ENCODE data around the gene DCANP1. TPM values are rescaled to one million over a fixed set of nuclear protein-coding genes. Genes with fewer than 3 reads are reported as not detected.

DCANP1 gene
- total RNA-seq, 8 experiments from 2014 or later = 0.08 to 0.10 (median 0.09) TPM; not detected in 4

DNA sequence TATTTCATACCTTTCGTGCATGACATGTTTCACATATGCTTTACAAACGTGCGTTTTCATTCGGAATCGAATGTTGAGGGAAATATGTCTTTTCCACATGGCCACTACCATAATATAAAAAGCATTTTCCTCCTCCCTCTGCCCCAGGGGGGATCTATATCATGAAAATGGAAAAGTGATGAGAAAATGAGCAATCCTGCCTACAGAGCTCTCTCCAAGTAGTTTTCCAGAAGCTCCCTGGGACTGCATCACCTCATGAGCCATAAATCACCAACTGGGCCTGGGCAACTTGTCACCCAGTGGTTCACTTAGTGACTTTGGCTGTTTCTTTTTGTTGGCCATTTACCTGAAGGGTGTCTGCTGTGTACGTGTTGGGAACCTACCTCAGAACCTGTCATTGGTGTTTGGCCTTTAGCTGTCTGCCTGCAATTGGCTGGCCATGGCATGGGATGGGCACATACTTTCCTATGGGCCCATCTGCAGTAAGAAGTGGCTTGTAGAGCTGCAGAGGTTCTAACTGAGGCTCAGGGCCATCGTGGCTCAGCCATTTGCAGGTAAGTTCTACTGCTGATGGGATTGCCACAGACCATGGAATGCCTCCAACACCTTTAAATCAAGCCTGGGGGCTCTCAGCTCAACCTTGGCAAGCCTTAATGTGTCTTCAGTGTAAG, 14.5 kb upstream of the DCANP1 start:
- ATAC-seq (replicated peaks in 6 of 8) = peak in 5 of 8 experiments; percentile 37 to 68 (median 57)
- peaks cover 4 to 17% of the 10 kb centered on the region in 2 donors for H3K4me1 ChIP-seq (replicated peaks in 1 of 2)
- 30 to 77% (median 51%) methylated on average over 3 to 7 of the region's 7 CpGs for WGBS, 10 experiments
- in situ Hi-C loops (cut with MboI; ENCODE audit: low pct_unique_long_range_greater_than_20kb in 2 of 9, low sequenced_read_pairs in 9 of 9, unreplicated experiment in 9 of 9) = loop anchor here (5.0 to 25.0 kb wide), 6 partner anchors 91 to 376 kb away; partner anchors contain the start of gene SLC25A48 (in 4 of the 9)
- no peak overlapping the region for H3K4me3 ChIP-seq
- H3K27ac ChIP-seq = no peak overlapping the region

DNA sequence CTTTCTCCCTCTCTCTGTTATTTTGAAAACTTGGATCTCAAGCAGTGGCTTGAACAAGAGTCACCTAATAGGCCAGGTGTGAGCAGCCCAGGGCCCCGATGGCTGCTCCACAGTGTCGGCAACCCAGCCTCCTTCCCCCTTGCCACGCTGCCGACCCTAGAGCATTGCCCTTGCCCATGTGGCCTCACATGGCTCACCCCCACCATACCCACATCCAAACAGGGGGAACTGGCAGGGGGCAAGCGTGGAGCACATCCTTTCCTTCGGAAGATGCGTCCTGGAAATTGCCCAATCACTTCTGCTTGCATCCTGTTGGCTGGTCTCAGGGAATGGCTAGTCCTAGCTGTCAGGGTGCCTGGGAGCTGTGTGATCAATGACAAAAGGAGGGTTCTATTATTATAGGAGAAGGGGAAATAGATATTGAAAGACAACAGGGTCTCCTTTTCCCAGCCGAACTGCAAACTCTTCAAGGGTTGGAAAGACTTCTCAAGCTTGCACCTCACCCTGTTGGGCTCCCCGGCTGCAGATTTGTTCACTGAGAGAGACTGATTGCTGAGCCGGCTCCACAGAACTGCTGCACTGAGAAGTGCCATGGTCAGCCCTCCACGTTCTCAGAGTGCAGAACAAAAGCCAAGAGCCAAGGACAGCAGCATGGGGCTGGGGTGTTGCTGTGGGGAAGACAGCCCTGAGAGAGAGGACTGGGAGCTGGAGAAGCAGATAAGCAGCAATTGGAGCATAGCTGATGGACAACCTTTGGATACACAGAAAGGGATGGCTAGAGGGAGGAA, 13.3 kb upstream of the DCANP1 start:
- Histone ChIP-seq H3K27ac (no peak overlapping the region), H3K4me1 (replicated peaks in 1 of 2) (peaks cover 0 to 13% of the 10 kb centered on the region in 2 donors), H3K4me3 (no peak overlapping the region)
- in situ Hi-C loops (cut with MboI; ENCODE audit: low pct_unique_long_range_greater_than_20kb in 2 of 9, low sequenced_read_pairs in 9 of 9, unreplicated experiment in 9 of 9) = loop anchor here (5.0 to 25.0 kb wide), 6 partner anchors 92 to 377 kb away; partner anchors contain the start of gene SLC25A48 (in 4 of the 9)
- no peak for ATAC-seq (replicated peaks in 6 of 8)
- 30 to 80% (median 56%) methylated on average over 1 to 9 of the region's 11 CpGs; no CpG with 5 or more reads in 1 of the 10 experiments for WGBS, 10 experiments

DNA sequence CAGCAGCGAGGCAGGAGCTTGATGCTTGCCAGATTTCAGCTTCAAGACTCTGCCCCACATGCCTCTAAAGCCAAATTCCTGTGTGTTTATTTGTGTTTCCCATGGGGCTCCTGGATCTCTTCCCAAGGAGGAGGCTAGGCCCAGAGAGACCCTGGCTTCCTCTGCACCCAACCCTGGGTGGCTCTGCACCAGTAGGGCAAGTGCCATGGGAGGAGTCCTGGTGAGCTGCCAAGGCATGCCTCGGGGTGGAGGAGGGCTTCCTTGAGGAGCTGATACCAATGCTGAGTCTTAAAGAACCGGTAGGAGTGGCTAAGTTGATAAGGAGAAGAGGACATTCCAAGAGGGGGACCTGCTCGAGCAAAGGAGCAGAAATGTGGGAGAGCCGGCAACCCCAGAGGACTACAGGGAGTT, 11.8 kb upstream of the DCANP1 start:
- Histone ChIP-seq H3K27ac (no peak overlapping the region), H3K4me1 (replicated peaks in 1 of 2) (peaks cover 0 to 13% of the 10 kb centered on the region in 2 donors), H3K4me3 (no peak overlapping the region)
- in situ Hi-C loops (cut with MboI; ENCODE audit: low pct_unique_long_range_greater_than_20kb in 2 of 9, low sequenced_read_pairs in 9 of 9, unreplicated experiment in 9 of 9) = loop anchor here in 5 of 9 experiments (25.0 kb wide), 2 partner anchors 278 to 378 kb away; partner anchors contain the start of gene SLC25A48 (in 2 of the 5)
- peak in 3 of 8 experiments; percentile 17 to 23 (median 18) for ATAC-seq (replicated peaks in 6 of 8)
- 0 to 100% (median 54%) methylated on average over 1 to 3 of the region's 5 CpGs; no CpG with 5 or more reads in 5 of the 10 experiments for WGBS, 10 experiments

DNA sequence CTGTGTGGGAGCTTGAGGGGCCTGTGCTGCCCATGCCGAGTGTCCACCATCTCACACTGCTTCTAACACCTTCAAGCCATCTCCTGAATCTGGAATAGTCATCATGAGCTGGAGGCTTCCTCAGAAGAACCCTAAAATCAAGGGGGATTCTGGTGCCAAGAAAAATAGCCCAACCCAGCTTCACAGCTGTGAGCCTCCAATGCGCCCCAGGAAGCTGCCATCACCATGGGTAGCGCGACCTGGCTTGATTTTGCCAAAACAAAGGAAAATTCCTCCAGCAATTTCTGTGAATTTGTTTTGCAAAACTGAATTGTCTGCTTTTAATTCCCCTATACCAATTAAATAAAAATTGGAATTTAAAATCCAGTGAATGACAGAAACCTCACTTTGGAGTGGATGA, 11.2 kb upstream of the DCANP1 start:
- in situ Hi-C loops (cut with MboI; ENCODE audit: low pct_unique_long_range_greater_than_20kb in 2 of 9, low sequenced_read_pairs in 9 of 9, unreplicated experiment in 9 of 9) = loop anchor here in 5 of 9 experiments (25.0 kb wide), 2 partner anchors 279 to 379 kb away; partner anchors contain the start of gene SLC25A48 (in 2 of the 5)
- 92 to 100% (median 93%) methylated on average over 1 to 4 of the region's 4 CpGs; no CpG with 5 or more reads in 6 of the 10 experiments for WGBS, 10 experiments

DNA sequence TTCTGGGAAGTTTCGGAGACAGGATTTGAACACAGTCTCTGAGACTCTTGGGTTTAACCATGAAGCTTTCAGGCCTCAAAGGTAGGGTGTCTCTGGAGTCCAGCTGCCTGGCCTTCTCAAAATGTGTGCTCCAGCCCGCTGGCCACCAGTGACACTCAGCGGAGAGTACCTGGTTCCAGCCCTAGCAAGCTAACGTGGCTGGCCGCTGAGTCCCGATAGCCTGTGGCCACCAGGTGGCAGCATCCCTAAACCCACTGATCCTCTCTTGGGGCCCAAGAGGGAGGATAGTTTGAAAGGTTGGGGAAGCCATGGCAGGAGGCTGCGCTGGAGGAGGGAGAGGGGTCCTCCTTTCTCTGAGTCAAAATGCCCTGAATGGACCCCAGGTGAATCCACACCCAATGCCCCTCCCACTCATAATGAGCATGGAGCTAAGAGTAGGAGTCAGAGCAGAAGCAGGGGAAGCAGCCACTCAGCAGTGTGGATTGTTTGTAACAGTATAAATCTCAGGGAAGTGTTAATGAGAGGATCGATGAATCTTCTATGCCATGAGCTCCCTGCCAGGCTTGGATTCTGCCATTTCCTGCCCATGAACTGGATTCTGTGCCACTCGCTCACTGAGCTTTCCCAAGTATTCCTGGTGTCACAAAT, 10.4 kb upstream of the DCANP1 start:
- Histone ChIP-seq H3K27ac (no peak overlapping the region), H3K4me3 (no peak overlapping the region), H3K4me1 (replicated peaks in 1 of 2) (peaks cover 0 to 13% of the 10 kb centered on the region in 2 donors)
- in situ Hi-C loops (cut with MboI; ENCODE audit: low pct_unique_long_range_greater_than_20kb in 2 of 9, low sequenced_read_pairs in 9 of 9, unreplicated experiment in 9 of 9) = loop anchor here in 5 of 9 experiments (25.0 kb wide), 2 partner anchors 280 to 380 kb away; partner anchors contain the start of gene SLC25A48 (in 2 of the 5)
- 17 to 100% (median 45%) methylated on average over 1 to 8 of the region's 9 CpGs; no CpG with 5 or more reads in 1 of the 10 experiments for WGBS, 10 experiments
- ATAC-seq (replicated peaks in 6 of 8) = peak; percentile 30 to 90 (median 57)

More for the DNA sequence above, 11.2 kb upstream of the DCANP1 start:
- no peak for ATAC-seq (replicated peaks in 6 of 8)
- H3K4me1 ChIP-seq (replicated peaks in 1 of 2) = peaks cover 0 to 13% of the 10 kb centered on the region in 2 donors
- no peak overlapping the region for H3K27ac ChIP-seq
- H3K4me3 ChIP-seq = no peak overlapping the region

DNA sequence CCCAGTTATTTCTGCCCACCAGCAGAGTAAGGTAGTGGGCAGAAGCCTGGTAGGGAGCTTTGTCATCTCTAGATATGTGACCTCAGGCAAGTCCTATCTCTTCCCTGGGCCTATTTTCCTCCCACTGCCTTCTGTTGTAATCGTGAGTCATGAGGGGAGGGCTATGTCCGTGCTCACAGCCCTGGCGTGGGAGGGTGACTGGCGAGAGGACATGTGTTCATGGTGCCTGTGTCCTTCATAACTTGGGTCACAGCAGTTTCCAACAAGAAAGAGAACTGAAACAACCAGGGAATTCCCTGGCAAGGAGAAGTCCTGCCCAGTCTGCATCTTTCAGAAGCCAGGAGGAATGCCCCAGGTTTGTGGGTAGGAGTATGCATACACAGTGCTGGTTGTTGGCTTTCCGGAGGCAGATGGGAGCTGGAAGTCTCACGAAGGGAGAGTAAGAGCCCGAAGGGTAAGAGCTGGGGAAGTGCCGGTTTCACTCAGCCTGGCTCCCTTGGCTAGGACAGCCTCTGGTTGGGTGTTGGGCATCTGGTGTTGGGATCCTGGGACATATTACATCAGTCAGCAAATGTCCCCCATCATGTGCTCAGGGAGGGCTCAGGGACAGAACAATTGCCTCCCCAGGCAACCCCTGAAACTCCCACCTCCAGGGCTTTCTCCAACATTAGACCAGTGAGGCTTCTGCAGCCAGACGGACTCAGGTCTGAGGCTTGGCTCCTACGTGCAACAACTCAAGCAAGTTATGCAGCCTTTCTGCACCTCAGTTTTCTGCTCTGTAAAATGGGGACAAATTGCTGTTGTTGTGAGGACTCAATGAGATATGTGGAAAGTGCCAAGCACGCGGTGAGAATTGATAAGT, 9.3 kb upstream of the DCANP1 start:
- Histone ChIP-seq H3K27ac (no peak overlapping the region), H3K4me3 (no peak overlapping the region), H3K4me1 (replicated peaks in 1 of 2) (peaks cover 0 to 10% of the 10 kb centered on the region in 2 donors)
- in situ Hi-C loops (cut with MboI; ENCODE audit: low pct_unique_long_range_greater_than_20kb in 2 of 9, low sequenced_read_pairs in 9 of 9, unreplicated experiment in 9 of 9) = loop anchor here in 5 of 9 experiments (25.0 kb wide), 2 partner anchors 281 to 381 kb away; partner anchors contain the start of gene SLC25A48 (in 2 of the 5)
- peak in 4 of 8 experiments; percentile 28 to 81 (median 60) for ATAC-seq (replicated peaks in 6 of 8)
- WGBS, 10 experiments = 50 to 100% (median 83%) methylated on average over 1 to 11 of the region's 12 CpGs; no CpG with 5 or more reads in 2 of the 10 experiments

DNA sequence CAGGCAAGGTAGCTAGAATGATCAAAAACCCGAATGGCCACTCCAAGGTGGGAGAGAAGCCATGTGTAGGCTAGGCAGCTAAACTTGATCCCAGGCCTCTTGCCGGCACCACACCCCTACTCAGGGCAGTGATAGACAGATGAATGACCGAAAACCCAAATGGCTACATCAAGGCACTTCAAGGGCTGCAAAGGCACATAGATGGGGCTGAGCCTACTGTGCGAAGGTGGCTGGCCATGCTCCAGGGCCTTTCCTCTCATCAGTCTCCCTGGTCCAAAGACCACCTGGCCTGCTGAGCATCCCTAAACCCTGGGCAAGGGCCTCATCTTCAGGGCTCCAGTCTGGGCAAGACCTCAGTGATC, 8.7 kb upstream of the DCANP1 start:
- no peak overlapping the region for H3K27ac ChIP-seq
- 70 to 100% (median 100%) methylated on average over 1 to 2 of the region's 4 CpGs; no CpG with 5 or more reads in 5 of the 10 experiments for WGBS, 10 experiments
- in situ Hi-C loops (cut with MboI; ENCODE audit: low pct_unique_long_range_greater_than_20kb in 2 of 9, low sequenced_read_pairs in 9 of 9, unreplicated experiment in 9 of 9) = loop anchor here in 5 of 9 experiments (25.0 kb wide), 2 partner anchors 281 to 381 kb away; partner anchors contain the start of gene SLC25A48 (in 2 of the 5)

DNA sequence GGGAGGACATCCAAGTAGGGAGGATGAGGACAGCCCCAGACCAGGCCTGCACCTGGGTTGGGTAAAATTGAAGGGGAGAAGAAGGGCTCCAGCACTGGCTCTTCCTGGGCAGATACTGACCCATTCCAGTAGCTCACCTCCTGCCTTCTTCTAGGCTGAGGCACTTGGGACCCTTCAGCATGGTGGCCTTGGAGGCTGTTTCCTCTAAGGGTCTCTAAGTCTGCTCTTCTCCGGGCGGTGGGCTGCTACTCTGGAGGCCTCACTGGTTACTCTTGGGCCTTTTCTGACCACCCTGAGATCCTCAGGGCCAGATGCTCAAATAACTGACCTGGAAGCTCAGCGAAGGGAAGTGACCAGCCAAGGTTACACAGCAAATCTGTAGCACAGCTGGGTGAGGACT, 7.8 kb upstream of the DCANP1 start:
- no peaks in the 10 kb centered on the region for H3K4me1 ChIP-seq (replicated peaks in 1 of 2)
- ATAC-seq (replicated peaks in 6 of 8) = no peak
- H3K4me3 ChIP-seq = no peak overlapping the region
- no peak overlapping the region for H3K27ac ChIP-seq
- 67 to 100% (median 81%) methylated on average over 1 to 3 of the region's 3 CpGs; no CpG with 5 or more reads in 4 of the 10 experiments for WGBS, 10 experiments
- in situ Hi-C loops (cut with MboI; ENCODE audit: low pct_unique_long_range_greater_than_20kb in 2 of 9, low sequenced_read_pairs in 9 of 9, unreplicated experiment in 9 of 9) = loop anchor here in 5 of 9 experiments (25.0 kb wide), 2 partner anchors 282 to 382 kb away; partner anchors contain the start of gene SLC25A48 (in 2 of the 5)

More for the DNA sequence above, 8.7 kb upstream of the DCANP1 start:
- Histone ChIP-seq H3K4me3 (no peak overlapping the region), H3K4me1 (replicated peaks in 1 of 2) (peaks cover 0 to 7% of the 10 kb centered on the region in 2 donors)
- no peak for ATAC-seq (replicated peaks in 6 of 8)

DNA sequence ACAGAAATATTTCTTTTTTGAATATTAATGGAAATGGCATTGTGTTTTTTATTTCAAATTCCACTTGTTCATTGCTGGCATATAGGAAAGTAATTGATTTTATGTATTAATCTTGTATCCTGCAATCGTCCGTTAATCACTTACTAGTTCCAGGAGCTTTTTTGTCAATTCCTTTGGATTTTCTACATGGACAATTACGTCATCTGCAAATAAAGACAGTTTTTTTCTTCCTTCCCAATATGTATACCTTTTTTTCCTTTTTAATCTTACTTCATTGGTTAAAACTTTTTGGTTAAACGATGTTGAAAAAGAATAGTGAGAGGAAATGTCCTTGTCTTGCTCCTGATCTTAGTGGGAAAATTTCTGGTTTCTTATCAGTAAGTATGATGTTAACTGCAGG, 6.5 kb upstream of the DCANP1 start:
- WGBS, 10 experiments = 54 to 100% (median 76%) methylated on average over 1 to 4 of the region's 4 CpGs
- ATAC-seq (replicated peaks in 6 of 8) = no peak
- in situ Hi-C loops (cut with MboI; ENCODE audit: low pct_unique_long_range_greater_than_20kb in 2 of 9, low sequenced_read_pairs in 9 of 9, unreplicated experiment in 9 of 9) = loop anchor here in 5 of 9 experiments (25.0 kb wide), 2 partner anchors 284 to 384 kb away; partner anchors contain the start of gene SLC25A48 (in 2 of the 5)
- Histone ChIP-seq H3K4me1 (replicated peaks in 1 of 2) (peaks cover 2 to 10% of the 10 kb centered on the region in 2 donors), H3K4me3 (no peak overlapping the region), H3K27ac (no peak overlapping the region)

DNA sequence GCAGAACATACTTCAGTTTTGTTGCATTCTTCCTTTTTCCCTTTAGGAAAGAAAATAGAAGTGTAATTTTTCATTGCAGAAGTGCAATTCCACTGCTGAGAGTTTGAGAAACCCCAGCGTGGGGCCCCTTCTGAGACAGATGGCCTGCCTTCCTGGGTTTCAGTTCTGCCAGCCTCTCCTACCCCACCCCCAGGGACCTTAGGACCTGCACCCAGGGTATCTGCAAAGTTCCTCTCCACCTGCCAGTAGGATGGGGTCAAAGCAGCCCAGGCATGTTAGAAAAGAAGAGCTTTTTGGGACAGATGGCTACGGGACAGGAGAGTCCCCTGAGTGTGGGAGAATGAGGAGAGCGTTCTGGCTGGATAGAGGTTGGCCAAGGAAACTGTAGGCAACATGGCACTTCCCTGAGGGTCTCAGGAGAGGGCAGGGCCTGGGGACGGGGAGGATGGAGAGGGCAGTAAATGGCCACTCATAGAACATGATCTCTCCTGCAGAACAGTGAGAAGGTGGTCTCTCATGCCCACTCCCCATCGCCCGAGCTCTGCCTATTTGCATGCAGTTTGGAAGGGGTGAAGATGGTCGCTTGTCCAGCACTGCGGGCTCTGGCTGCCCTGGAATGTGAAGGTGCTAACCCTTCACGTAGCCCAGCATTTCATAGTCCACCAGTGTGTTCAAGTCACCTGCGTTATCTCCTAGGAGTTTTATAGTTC, 5.3 kb upstream of the DCANP1 start, which contains the start of gene TIFAB:
Gene TIFAB (minus strand): TSS at position 31 of the 710 bp plus-strand sequence. CDS start 2,412 bp downstream, outside the sequence.
- 51 to 93% (median 79%) methylated on average over 1 to 8 of the region's 10 CpGs; no CpG with 5 or more reads in 1 of the 10 experiments for WGBS, 10 experiments
- Histone ChIP-seq H3K4me1 (replicated peaks in 1 of 2) (peaks cover 2 to 10% of the 10 kb centered on the region in 2 donors), H3K27ac (no peak within 1 kb of the TSS), H3K4me3 (no peak within 1 kb of the TSS)
- in situ Hi-C loops (cut with MboI; ENCODE audit: low pct_unique_long_range_greater_than_20kb in 2 of 9, low sequenced_read_pairs in 9 of 9, unreplicated experiment in 9 of 9) = loop anchor here in 5 of 9 experiments (25.0 kb wide), 2 partner anchors 285 to 385 kb away; partner anchors contain the start of gene SLC25A48 (in 2 of the 5)
- no peak for ATAC-seq (replicated peaks in 6 of 8)
